Memory B cell (primary cell): ENCODE measurements around the gene DOCK1.

Source experiments
- ATAC-seq: fragments of 150-1000 bp; cut with Tn5 transposase; 2 replicates; pipeline ENCODE4 v1.10.0; 2021; ENCODE audit warnings: low read depth, mild to moderate bottlenecking, moderate library complexity
- DNase-seq, 2 donors: peaks; one replicate each; pipeline ENCODE4 v3.0.0; 2022; ENCODE audit warnings: low spot score in 2 of 2
- H3K27ac Mint-ChIP-seq: one replicate; pipeline ENCODE4 v1.8.0; 2022; ENCODE audit warnings: mild to moderate bottlenecking, moderate library complexity, mixed read lengths
- H3K27me3 Mint-ChIP-seq: one replicate; pipeline ENCODE4 v1.8.0; 2022; ENCODE audit warnings: mixed read lengths
- H3K36me3 Mint-ChIP-seq: one replicate; pipeline ENCODE4 v1.8.0; 2022; ENCODE audit warnings: mild to moderate bottlenecking, mixed read lengths
- H3K4me1 Mint-ChIP-seq: one replicate; pipeline ENCODE4 v1.8.0; 2022; ENCODE audit warnings: mixed read lengths
- H3K4me3 Mint-ChIP-seq: one replicate; pipeline ENCODE4 v1.8.0; 2022; ENCODE audit warnings: mild to moderate bottlenecking, moderate library complexity, mixed read lengths
- H3K9me3 Mint-ChIP-seq: one replicate; pipeline ENCODE4 v1.8.0; 2022; ENCODE audit warnings: mixed read lengths

Gene DOCK1

DNA sequence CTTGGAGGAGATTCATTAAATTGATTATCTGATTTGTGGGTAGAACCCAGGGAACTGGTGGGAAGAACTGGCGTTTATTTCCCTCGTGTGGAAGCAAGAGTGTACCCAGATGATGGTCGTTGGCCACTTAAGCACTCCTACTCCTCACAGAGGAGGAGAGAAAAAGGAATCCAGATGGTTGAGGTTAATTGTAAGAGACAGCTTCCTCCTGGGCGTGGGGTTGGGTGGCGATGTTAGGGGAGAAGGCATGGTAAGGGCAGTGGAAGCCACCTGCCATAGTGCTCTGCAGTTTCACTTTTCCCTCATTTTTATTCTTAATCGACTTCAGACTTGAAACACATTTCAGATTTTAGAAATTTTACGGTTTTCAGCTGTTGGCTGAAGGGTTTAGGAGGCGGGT is 104.1 kb downstream of the DOCK1 start:
- Mint-ChIP-seq H3K36me3 (no peaks in the 10 kb centered on the region), H3K4me1 (no peaks in the 10 kb centered on the region), H3K27ac (no peak overlapping the region), H3K4me3 (no peak overlapping the region), H3K9me3 (no peaks in the 10 kb centered on the region), H3K27me3 (peaks cover 2% of the 10 kb centered on the region)
- DNase-seq (no peak), ATAC-seq (no peak)

DNA sequence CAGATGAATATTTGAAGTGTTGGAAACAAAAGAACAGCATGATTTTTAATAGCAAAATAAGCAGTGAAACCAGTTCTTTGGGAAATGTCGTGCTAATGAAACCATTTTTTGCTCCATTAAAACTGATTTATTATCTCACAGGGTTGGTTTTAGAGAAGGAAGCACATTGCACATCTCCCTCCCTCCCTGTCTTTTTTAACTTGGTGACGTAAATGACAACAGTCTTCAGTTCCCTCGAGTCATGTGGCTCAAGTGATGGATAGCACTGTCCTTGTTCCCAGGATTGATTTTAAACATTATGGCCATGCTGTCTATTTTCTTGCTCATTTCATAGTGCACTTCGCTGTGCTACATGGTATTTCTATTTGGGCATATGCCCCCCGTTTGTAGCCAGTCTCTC is 105.9 kb downstream of the DOCK1 start:
- no peak for ATAC-seq

DNA sequence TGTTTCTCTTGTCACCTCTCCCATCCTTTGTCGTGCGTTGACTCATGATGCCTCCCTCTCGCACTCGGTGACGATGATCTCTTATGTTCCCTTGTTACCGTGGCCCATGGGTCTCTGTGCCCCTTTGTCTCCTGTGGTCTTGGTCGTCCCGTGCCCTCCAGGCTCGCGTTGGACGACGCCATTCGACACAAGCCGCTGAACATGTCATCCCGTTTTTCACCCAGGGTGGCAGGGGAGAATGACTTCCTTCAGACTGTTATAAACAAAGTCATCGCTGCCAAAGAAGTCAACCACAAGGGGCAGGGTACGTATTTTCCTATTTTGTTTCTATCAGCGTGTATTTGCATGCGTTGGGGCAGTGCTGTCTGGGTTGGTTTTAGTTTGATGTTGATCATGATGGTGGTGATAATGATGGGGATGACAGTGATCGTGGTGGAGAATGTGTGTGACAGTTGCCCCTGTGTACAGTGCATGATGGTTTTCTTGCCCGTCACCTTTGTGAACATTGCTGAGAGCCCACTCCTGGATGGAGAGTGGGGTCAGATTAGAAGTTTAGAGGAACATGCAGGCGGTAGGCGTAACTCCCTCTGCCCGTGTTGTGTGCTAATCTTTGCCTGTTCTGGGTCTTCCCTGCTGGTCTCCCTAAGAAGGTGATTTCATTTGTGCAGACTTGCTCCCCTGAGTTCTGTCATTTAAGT is 107.0 kb downstream of the DOCK1 start:
- H3K36me3 Mint-ChIP-seq: no peaks in the 10 kb centered on the region
- H3K4me1 Mint-ChIP-seq: no peaks in the 10 kb centered on the region
- no peak for DNase-seq
- H3K27me3 Mint-ChIP-seq: peaks cover 2% of the 10 kb centered on the region
- no peak overlapping the region for H3K4me3 Mint-ChIP-seq
- H3K27ac Mint-ChIP-seq: no peak overlapping the region
- H3K9me3 Mint-ChIP-seq: no peaks in the 10 kb centered on the region
- ATAC-seq: no peak

More for the DNA sequence above, 105.9 kb downstream of the DOCK1 start:
- Mint-ChIP-seq H3K36me3 (no peaks in the 10 kb centered on the region), H3K9me3 (no peaks in the 10 kb centered on the region), H3K27me3 (peaks cover 2% of the 10 kb centered on the region), H3K4me3 (no peak overlapping the region), H3K4me1 (no peaks in the 10 kb centered on the region), H3K27ac (no peak overlapping the region)
- no peak for DNase-seq

GRCh38 chr10:127012769-127013152 is 107.5 kb downstream of the DOCK1 start:
- DNase-seq (no peak), ATAC-seq (no peak)
- H3K27ac Mint-ChIP-seq: no peak overlapping the region
- H3K27me3 Mint-ChIP-seq: peaks cover 2% of the 10 kb centered on the region
- H3K4me1 Mint-ChIP-seq: no peaks in the 10 kb centered on the region
- no peaks in the 10 kb centered on the region for H3K36me3 Mint-ChIP-seq
- no peak overlapping the region for H3K4me3 Mint-ChIP-seq
- no peaks in the 10 kb centered on the region for H3K9me3 Mint-ChIP-seq

- Mint-ChIP-seq H3K9me3 (no peaks in the 10 kb centered on the region), H3K27me3 (peaks cover 2% of the 10 kb centered on the region), H3K27ac (no peak overlapping the region), H3K36me3 (no peaks in the 10 kb centered on the region), H3K4me1 (no peaks in the 10 kb centered on the region), H3K4me3 (no peak overlapping the region)
- no peak for DNase-seq
- ATAC-seq: no peak
These were observed 108.0 kb downstream of the DOCK1 start for GRCh38 chr10:127013211-127013656.

- Mint-ChIP-seq H3K4me3 (no peak overlapping the region), H3K27ac (no peak overlapping the region), H3K4me1 (no peaks in the 10 kb centered on the region), H3K9me3 (no peaks in the 10 kb centered on the region), H3K36me3 (no peaks in the 10 kb centered on the region), H3K27me3 (peaks cover 2% of the 10 kb centered on the region)
- DNase-seq (no peak), ATAC-seq (no peak)
These were observed 108.7 kb downstream of the DOCK1 start for GRCh38 chr10:127013691-127014473.

DNA sequence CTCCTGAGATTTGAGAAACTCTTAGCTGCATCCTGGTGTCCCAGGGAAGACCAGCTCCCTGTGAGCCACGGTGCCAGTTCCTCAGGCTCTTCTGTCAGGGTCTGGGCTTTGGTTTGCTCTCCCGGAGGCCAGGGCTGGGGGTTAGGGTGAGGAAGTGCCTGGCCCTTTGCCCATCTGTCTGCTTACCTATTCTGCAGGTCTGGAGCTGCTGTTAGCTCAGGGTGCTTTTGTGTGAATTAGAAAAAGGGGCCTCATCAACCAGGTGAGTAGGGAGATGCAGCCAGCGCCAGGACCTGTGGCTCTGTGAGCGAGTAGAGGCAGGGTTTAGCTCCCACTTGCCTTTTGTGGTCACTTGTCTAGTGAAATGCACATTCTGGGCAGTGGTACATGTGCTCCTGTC is 109.4 kb downstream of the DOCK1 start:
- Mint-ChIP-seq H3K36me3 (no peaks in the 10 kb centered on the region), H3K4me3 (no peak overlapping the region), H3K4me1 (no peaks in the 10 kb centered on the region), H3K27me3 (peaks cover 2% of the 10 kb centered on the region), H3K9me3 (no peaks in the 10 kb centered on the region), H3K27ac (no peak overlapping the region)
- no peak for DNase-seq
- no peak for ATAC-seq

- ATAC-seq (no peak), DNase-seq (no peak)
- H3K4me3 Mint-ChIP-seq: no peak overlapping the region
- peaks cover 2% of the 10 kb centered on the region for H3K27me3 Mint-ChIP-seq
- H3K36me3 Mint-ChIP-seq: no peaks in the 10 kb centered on the region
- H3K4me1 Mint-ChIP-seq: no peaks in the 10 kb centered on the region
- no peak overlapping the region for H3K27ac Mint-ChIP-seq
- no peaks in the 10 kb centered on the region for H3K9me3 Mint-ChIP-seq
These were observed 110.1 kb downstream of the DOCK1 start for GRCh38 chr10:127015373-127015772.

GRCh38 chr10:127016331-127016730 is 111.1 kb downstream of the DOCK1 start:
- Mint-ChIP-seq H3K27me3 (peaks cover 2% of the 10 kb centered on the region), H3K36me3 (no peaks in the 10 kb centered on the region), H3K9me3 (no peaks in the 10 kb centered on the region), H3K27ac (no peak overlapping the region), H3K4me3 (no peak overlapping the region), H3K4me1 (no peaks in the 10 kb centered on the region)
- DNase-seq (no peak), ATAC-seq (no peak)

- DNase-seq (no peak), ATAC-seq (no peak)
- Mint-ChIP-seq H3K27ac (no peak overlapping the region), H3K9me3 (no peaks in the 10 kb centered on the region), H3K36me3 (no peaks in the 10 kb centered on the region), H3K4me1 (no peaks in the 10 kb centered on the region), H3K4me3 (no peak overlapping the region), H3K27me3 (no peaks in the 10 kb centered on the region)
These were observed 112.5 kb downstream of the DOCK1 start for GRCh38 chr10:127017541-127018297.

DNA sequence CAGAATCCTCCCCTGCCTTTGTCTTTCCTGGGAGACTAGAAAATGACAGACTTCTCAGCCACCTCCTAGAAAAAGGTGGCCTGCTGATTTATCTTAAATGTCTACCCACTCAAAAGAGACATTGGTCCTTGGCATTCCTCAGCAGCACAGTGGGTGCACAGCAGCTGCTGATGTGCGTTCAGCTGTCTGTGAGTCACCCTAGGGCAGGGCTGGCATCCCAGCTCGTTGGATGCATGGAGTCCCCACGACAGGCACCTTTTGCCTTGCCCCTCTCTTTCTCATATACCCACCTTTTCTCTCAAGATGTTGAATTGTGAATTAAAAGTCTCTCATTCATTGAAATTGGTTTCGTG is 113.0 kb downstream of the DOCK1 start:
- Mint-ChIP-seq H3K36me3 (no peaks in the 10 kb centered on the region), H3K4me3 (no peak overlapping the region), H3K4me1 (no peaks in the 10 kb centered on the region), H3K27ac (no peak overlapping the region), H3K9me3 (peaks cover 2% of the 10 kb centered on the region), H3K27me3 (peaks cover 2% of the 10 kb centered on the region)
- DNase-seq (no peak), ATAC-seq (no peak)

DNA sequence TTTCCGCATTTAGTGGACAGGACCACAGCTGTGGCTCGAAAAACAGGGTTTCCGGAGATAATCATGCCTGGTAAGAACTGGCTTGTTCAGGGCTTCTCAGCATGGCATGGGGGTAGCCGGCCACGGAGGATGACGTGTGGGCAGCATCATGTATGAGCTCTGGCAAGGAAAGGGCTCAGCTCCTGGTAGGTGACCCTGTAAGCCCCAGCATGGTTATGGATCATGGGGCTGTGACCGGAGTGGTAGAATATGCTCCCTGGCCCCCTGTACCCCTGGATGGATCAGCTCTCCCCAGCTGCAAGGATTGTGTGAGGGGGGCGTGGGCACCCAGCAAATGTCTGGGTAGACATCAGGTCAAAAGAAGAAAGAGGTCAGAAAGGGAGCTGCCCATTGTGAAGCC is 113.5 kb downstream of the DOCK1 start:
- peaks cover 2% of the 10 kb centered on the region for H3K9me3 Mint-ChIP-seq
- no peak overlapping the region for H3K4me3 Mint-ChIP-seq
- no peaks in the 10 kb centered on the region for H3K4me1 Mint-ChIP-seq
- no peak overlapping the region for H3K27ac Mint-ChIP-seq
- DNase-seq (no peak), ATAC-seq (no peak)
- H3K27me3 Mint-ChIP-seq: peaks cover 2% of the 10 kb centered on the region
- H3K36me3 Mint-ChIP-seq: no peaks in the 10 kb centered on the region

DNA sequence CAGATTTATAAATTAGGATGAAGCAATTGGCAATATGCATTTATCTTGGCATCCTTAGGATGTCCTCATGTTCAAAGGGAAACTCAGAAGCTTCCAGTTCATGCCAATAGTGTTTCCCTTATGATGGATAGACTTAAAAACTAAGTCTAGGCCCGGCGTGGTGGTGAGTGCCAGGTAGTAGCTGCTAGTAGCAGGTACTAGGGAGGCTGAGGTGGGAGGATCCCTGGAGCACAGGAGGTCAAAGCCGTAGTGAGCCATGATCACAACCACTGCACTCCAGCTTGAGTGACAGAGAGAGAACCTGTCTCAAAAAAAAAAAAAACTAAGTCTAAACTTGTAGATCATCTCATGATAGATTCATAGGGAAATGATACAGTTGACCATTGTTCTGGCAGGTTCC is 115.0 kb downstream of the DOCK1 start:
- peaks cover 2% of the 10 kb centered on the region for H3K27me3 Mint-ChIP-seq
- no peaks in the 10 kb centered on the region for H3K4me1 Mint-ChIP-seq
- H3K9me3 Mint-ChIP-seq: peaks cover 2% of the 10 kb centered on the region
- no peak overlapping the region for H3K4me3 Mint-ChIP-seq
- H3K36me3 Mint-ChIP-seq: no peaks in the 10 kb centered on the region
- DNase-seq (no peak), ATAC-seq (no peak)
- H3K27ac Mint-ChIP-seq: no peak overlapping the region

- Mint-ChIP-seq H3K36me3 (no peaks in the 10 kb centered on the region), H3K4me1 (no peaks in the 10 kb centered on the region), H3K27me3 (peaks cover 2% of the 10 kb centered on the region), H3K4me3 (no peak overlapping the region), H3K9me3 (peaks cover 2% of the 10 kb centered on the region), H3K27ac (no peak overlapping the region)
- ATAC-seq (no peak), DNase-seq (no peak)
These were observed 116.6 kb downstream of the DOCK1 start for GRCh38 chr10:127021801-127022200.
